ENCODE results near the gene NAALADL2.
"Not testable (repeated sequence)": the region's sequence is repeated elsewhere in the genome, so short reads cannot be mapped to it uniquely, and the experiment has no call there.

The NAALADL2 gene

DNA sequence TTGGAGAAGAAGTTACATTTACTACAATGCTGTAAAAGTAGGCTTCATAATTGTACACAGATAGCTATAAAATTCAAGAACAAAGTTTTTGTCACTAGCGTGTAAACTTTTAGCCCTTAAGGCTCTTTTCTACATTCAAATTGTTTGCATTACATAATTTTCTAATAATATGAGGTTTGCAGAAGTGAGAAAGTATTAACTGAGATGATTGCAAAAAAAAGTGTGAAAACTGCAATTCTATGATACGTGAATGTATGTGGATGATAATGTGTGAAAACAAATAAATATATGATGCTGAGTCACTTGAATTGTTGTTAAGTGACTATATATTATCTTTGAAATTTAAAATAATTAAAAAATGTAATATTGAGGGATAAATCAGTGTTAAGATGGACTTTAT is 557.5 kb downstream of the NAALADL2 start:
- Histone ChIP-seq H3K4me1 (ENCODE audit: control extremely low read depth in 1 of 4, control insufficient read depth in 4 of 4, insufficient read depth in 4 of 4, low read length in 3 of 4) (no peaks in the 10 kb centered on the region), H3K27ac (ENCODE audit: insufficient read depth in 1 of 2, low read depth in 1 of 2, low read length in 2 of 2, poor library complexity in 1 of 2, severe bottlenecking in 2 of 2) (no peak overlapping the region), H3K9me3 (ENCODE audit: control extremely low read depth in 1 of 5, control insufficient read depth in 4 of 5, insufficient read depth in 2 of 5, low read depth in 1 of 5, low read length in 4 of 5) (no peaks in the 10 kb centered on the region), H3K4me3 (ENCODE audit: control insufficient read depth in 1 of 7, extremely low read depth in 1 of 7, insufficient read depth in 4 of 7, low read depth in 2 of 7, low read length in 6 of 7) (no peak overlapping the region), H3K36me3 (ENCODE audit: control insufficient read depth in 4 of 4, insufficient read depth in 4 of 4, low read length in 3 of 4) (no peaks in the 10 kb centered on the region), H3K27me3 (replicated peaks in 2 of 5; ENCODE audit: control insufficient read depth in 4 of 5, insufficient read depth in 5 of 5, low read length in 4 of 5) (no peaks in the 10 kb centered on the region)
- POLR2A ChIA-PET = no interaction called here
- no peak for DNase-seq
- CTCF ChIA-PET = no interaction called here
- WGBS (ENCODE audit: insufficient coverage) = no CpG with 5 or more reads among the region's 2 CpGs

DNA sequence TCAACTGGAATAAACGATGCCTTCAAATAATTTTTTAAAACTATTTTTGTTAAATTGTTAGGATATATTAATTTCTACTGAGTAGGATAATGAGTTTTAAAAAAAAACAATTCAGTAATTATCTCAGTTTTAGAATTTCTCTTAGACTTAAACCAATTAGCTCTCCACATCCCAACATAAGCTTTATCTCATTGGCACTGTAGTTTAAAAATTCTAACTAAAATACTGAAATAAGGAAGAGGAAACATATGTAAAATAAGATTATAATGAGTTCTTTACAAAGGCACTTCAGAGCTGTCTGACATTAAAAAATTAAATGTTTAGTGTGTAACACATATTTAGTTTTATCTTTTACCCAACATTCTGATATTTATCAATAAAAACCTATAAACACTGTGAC is 558.3 kb downstream of the NAALADL2 start:
- Histone ChIP-seq H3K9me3 (ENCODE audit: control extremely low read depth in 1 of 5, control insufficient read depth in 4 of 5, insufficient read depth in 2 of 5, low read depth in 1 of 5, low read length in 4 of 5) (no peaks in the 10 kb centered on the region), H3K27ac (ENCODE audit: insufficient read depth in 1 of 2, low read depth in 1 of 2, low read length in 2 of 2, poor library complexity in 1 of 2, severe bottlenecking in 2 of 2) (no peak overlapping the region), H3K4me3 (ENCODE audit: control insufficient read depth in 1 of 7, extremely low read depth in 1 of 7, insufficient read depth in 4 of 7, low read depth in 2 of 7, low read length in 6 of 7) (no peak overlapping the region), H3K27me3 (replicated peaks in 2 of 5; ENCODE audit: control insufficient read depth in 4 of 5, insufficient read depth in 5 of 5, low read length in 4 of 5) (no peaks in the 10 kb centered on the region), H3K4me1 (ENCODE audit: control extremely low read depth in 1 of 4, control insufficient read depth in 4 of 4, insufficient read depth in 4 of 4, low read length in 3 of 4) (no peaks in the 10 kb centered on the region), H3K36me3 (ENCODE audit: control insufficient read depth in 4 of 4, insufficient read depth in 4 of 4, low read length in 3 of 4) (no peaks in the 10 kb centered on the region)
- POLR2A ChIA-PET = no interaction called here
- CTCF ChIA-PET = interaction anchor here (0.9 kb wide), 1 partner anchor 14 kb away, joined by 3 read pairs; no protein-coding TSS in a partner anchor
- peak in 1 of 3 donors; percentile 18 for DNase-seq
- WGBS (ENCODE audit: insufficient coverage) = no CpG with 5 or more reads among the region's 1 CpG

DNA sequence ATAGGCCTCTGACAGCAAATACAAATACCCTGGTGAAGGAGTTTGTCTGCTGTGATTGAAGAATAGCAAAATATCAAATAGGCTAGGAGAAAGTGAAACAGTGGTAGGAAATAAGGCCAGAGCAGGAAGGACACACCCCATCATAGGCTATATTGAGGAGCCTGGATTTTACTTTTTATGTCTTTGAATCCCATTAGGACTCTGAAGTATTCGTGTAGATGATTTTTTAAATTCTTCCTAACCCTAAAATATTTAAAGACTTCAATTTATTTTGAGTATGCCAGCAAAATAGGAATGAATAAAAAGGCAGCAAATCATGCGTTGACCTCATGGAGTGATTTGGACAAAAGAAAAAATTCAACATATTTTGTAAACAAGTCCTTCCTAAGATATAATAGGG is 562.8 kb downstream of the NAALADL2 start:
- WGBS (ENCODE audit: insufficient coverage) = no CpG with 5 or more reads among the region's 2 CpGs
- DNase-seq = no peak
- CTCF ChIA-PET = no interaction called here
- no peak overlapping the region for H3K27ac ChIP-seq (ENCODE audit: insufficient read depth in 1 of 2, low read depth in 1 of 2, low read length in 2 of 2, poor library complexity in 1 of 2, severe bottlenecking in 2 of 2)
- H3K4me1 ChIP-seq (ENCODE audit: control extremely low read depth in 1 of 4, control insufficient read depth in 4 of 4, insufficient read depth in 4 of 4, low read length in 3 of 4) = no peaks in the 10 kb centered on the region
- H3K27me3 ChIP-seq (replicated peaks in 2 of 5; ENCODE audit: control insufficient read depth in 4 of 5, insufficient read depth in 5 of 5, low read length in 4 of 5) = no peaks in the 10 kb centered on the region
- POLR2A ChIA-PET = no interaction called here
- no peak overlapping the region for H3K4me3 ChIP-seq (ENCODE audit: control insufficient read depth in 1 of 7, extremely low read depth in 1 of 7, insufficient read depth in 4 of 7, low read depth in 2 of 7, low read length in 6 of 7)
- H3K9me3 ChIP-seq (ENCODE audit: control extremely low read depth in 1 of 5, control insufficient read depth in 4 of 5, insufficient read depth in 2 of 5, low read depth in 1 of 5, low read length in 4 of 5) = no peaks in the 10 kb centered on the region
- no peaks in the 10 kb centered on the region for H3K36me3 ChIP-seq (ENCODE audit: control insufficient read depth in 4 of 4, insufficient read depth in 4 of 4, low read length in 3 of 4)

DNA sequence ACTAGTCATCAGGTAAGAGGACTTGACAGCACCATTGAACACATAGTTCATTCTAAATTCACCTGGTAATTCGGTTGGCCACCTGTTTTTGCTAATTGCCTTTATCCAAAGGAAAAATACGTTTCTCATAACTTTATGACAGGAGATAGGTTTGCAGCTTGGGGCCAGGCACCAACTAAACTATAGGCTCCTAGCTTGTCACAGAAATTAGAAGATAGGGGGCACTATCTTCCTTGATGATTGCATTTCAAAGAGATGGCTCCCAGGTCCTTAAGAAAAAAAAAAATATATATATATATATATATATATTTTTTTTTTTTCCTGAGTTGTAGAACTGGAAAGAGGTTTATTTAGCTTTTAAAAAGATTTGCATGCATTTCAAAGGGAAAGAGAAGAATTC is 563.6 kb downstream of the NAALADL2 start:
- Histone ChIP-seq H3K36me3 (ENCODE audit: control insufficient read depth in 4 of 4, insufficient read depth in 4 of 4, low read length in 3 of 4) (no peaks in the 10 kb centered on the region), H3K27me3 (replicated peaks in 2 of 5; ENCODE audit: control insufficient read depth in 4 of 5, insufficient read depth in 5 of 5, low read length in 4 of 5) (no peaks in the 10 kb centered on the region), H3K27ac (ENCODE audit: insufficient read depth in 1 of 2, low read depth in 1 of 2, low read length in 2 of 2, poor library complexity in 1 of 2, severe bottlenecking in 2 of 2) (no peak overlapping the region), H3K4me3 (ENCODE audit: control insufficient read depth in 1 of 7, extremely low read depth in 1 of 7, insufficient read depth in 4 of 7, low read depth in 2 of 7, low read length in 6 of 7) (no peak overlapping the region), H3K4me1 (ENCODE audit: control extremely low read depth in 1 of 4, control insufficient read depth in 4 of 4, insufficient read depth in 4 of 4, low read length in 3 of 4) (no peaks in the 10 kb centered on the region), H3K9me3 (ENCODE audit: control extremely low read depth in 1 of 5, control insufficient read depth in 4 of 5, insufficient read depth in 2 of 5, low read depth in 1 of 5, low read length in 4 of 5) (no peaks in the 10 kb centered on the region)
- ChIA-PET POLR2A (no interaction called here), CTCF (interaction anchor here (0.7 kb wide), 1 partner anchor 1506 kb away, joined by 3 read pairs; no protein-coding TSS in a partner anchor)
- 92% methylated on average over 2 of the region's 2 CpGs for WGBS (ENCODE audit: insufficient coverage)
- no peak for DNase-seq

DNA sequence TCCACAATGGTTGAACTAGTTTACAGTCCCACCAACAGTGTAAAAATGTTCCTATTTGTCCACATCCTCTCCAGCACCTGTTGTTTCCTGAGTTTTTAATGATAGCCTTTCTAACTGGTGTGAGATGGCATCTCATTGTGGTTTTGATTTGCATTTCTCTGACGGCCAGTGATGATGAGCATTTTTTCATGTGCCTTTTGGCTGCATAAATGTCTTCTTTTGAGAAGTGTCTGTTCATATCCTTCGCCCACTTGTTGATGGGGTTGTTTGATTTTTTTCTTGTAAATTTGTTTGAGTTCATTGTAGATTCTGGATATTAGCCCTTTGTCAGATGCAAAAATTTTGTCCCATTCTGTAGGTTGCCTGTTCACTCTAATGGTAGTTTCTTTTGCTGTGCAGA is 564.7 kb downstream of the NAALADL2 start:
- H3K4me1 ChIP-seq (ENCODE audit: control extremely low read depth in 1 of 4, control insufficient read depth in 4 of 4, insufficient read depth in 4 of 4, low read length in 3 of 4); H3K27ac ChIP-seq (ENCODE audit: insufficient read depth in 1 of 2, low read depth in 1 of 2, low read length in 2 of 2, poor library complexity in 1 of 2, severe bottlenecking in 2 of 2); DNase-seq; H3K27me3 ChIP-seq (replicated peaks in 2 of 5; ENCODE audit: control insufficient read depth in 4 of 5, insufficient read depth in 5 of 5, low read length in 4 of 5); H3K36me3 ChIP-seq (ENCODE audit: control insufficient read depth in 4 of 4, insufficient read depth in 4 of 4, low read length in 3 of 4); CTCF ChIA-PET; POLR2A ChIA-PET; H3K4me3 ChIP-seq (ENCODE audit: control insufficient read depth in 1 of 7, extremely low read depth in 1 of 7, insufficient read depth in 4 of 7, low read depth in 2 of 7, low read length in 6 of 7); H3K9me3 ChIP-seq (ENCODE audit: control extremely low read depth in 1 of 5, control insufficient read depth in 4 of 5, insufficient read depth in 2 of 5, low read depth in 1 of 5, low read length in 4 of 5): not testable (repeated sequence)
- WGBS (ENCODE audit: insufficient coverage) = no CpG with 5 or more reads among the region's 2 CpGs

DNA sequence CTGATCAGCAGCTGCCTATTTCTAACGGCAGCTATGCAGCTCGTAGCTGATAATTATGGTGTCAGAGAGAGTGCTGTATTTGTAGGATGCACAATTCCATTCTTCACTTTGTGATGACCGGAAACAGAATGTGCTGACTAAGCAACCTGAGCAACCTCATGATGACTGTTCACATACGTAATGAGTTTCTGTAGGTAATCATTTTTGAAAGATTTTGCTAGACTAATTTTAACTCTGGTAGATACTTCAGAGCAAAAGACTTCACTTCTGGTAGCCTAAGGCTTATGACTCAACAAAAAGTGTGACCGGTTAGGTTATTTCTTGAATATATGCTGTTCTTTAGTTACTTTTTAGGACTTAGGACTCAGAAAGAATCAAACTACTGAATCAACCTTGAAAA is 567.7 kb downstream of the NAALADL2 start:
- ChIA-PET POLR2A (interaction anchor here (0.6 kb wide), 1 partner anchor 1564 kb away, joined by 5 read pairs; no protein-coding TSS in a partner anchor), CTCF (no interaction called here)
- H3K9me3 ChIP-seq (ENCODE audit: control extremely low read depth in 1 of 5, control insufficient read depth in 4 of 5, insufficient read depth in 2 of 5, low read depth in 1 of 5, low read length in 4 of 5) = no peaks in the 10 kb centered on the region
- H3K4me1 ChIP-seq (ENCODE audit: control extremely low read depth in 1 of 4, control insufficient read depth in 4 of 4, insufficient read depth in 4 of 4, low read length in 3 of 4) = no peaks in the 10 kb centered on the region
- H3K27me3 ChIP-seq (replicated peaks in 2 of 5; ENCODE audit: control insufficient read depth in 4 of 5, insufficient read depth in 5 of 5, low read length in 4 of 5) = no peaks in the 10 kb centered on the region
- 100% methylated on average over 3 of the region's 5 CpGs for WGBS (ENCODE audit: insufficient coverage)
- no peak overlapping the region for H3K4me3 ChIP-seq (ENCODE audit: control insufficient read depth in 1 of 7, extremely low read depth in 1 of 7, insufficient read depth in 4 of 7, low read depth in 2 of 7, low read length in 6 of 7)
- no peaks in the 10 kb centered on the region for H3K36me3 ChIP-seq (ENCODE audit: control insufficient read depth in 4 of 4, insufficient read depth in 4 of 4, low read length in 3 of 4)
- DNase-seq = no peak
- no peak overlapping the region for H3K27ac ChIP-seq (ENCODE audit: insufficient read depth in 1 of 2, low read depth in 1 of 2, low read length in 2 of 2, poor library complexity in 1 of 2, severe bottlenecking in 2 of 2)

DNA sequence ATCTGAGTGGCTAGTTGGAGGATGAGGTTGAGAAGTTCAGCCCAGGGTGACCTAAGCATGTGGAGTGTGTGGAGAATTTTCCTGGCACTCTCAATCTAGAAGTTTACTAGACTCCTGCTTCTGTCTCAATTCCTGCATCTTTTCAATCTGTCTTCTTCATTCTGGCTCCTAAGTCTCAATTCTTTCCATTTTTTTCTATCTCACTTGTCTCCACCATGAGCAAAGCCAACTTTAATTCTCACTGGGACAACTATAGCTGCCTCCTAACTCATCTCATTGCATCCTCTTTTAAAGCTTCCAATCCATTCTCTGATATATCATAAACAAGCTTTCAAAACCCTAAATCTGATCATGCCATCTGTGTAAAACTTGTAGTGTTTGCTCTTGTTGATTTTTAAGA is 569.3 kb downstream of the NAALADL2 start:
- DNase-seq = no peak
- Histone ChIP-seq H3K9me3 (ENCODE audit: control extremely low read depth in 1 of 5, control insufficient read depth in 4 of 5, insufficient read depth in 2 of 5, low read depth in 1 of 5, low read length in 4 of 5) (no peaks in the 10 kb centered on the region), H3K4me1 (ENCODE audit: control extremely low read depth in 1 of 4, control insufficient read depth in 4 of 4, insufficient read depth in 4 of 4, low read length in 3 of 4) (no peaks in the 10 kb centered on the region), H3K27ac (ENCODE audit: insufficient read depth in 1 of 2, low read depth in 1 of 2, low read length in 2 of 2, poor library complexity in 1 of 2, severe bottlenecking in 2 of 2) (no peak overlapping the region), H3K27me3 (replicated peaks in 2 of 5; ENCODE audit: control insufficient read depth in 4 of 5, insufficient read depth in 5 of 5, low read length in 4 of 5) (no peaks in the 10 kb centered on the region), H3K36me3 (ENCODE audit: control insufficient read depth in 4 of 4, insufficient read depth in 4 of 4, low read length in 3 of 4) (no peaks in the 10 kb centered on the region), H3K4me3 (ENCODE audit: control insufficient read depth in 1 of 7, extremely low read depth in 1 of 7, insufficient read depth in 4 of 7, low read depth in 2 of 7, low read length in 6 of 7) (no peak overlapping the region)
- ChIA-PET POLR2A (no interaction called here), CTCF (no interaction called here)

Measured in common myeloid progenitor, CD34-positive (primary cell).